AG04450 (cell line): ENCODE results near the gene ZNF185. TPM values are rescaled to one million over a fixed set of nuclear protein-coding genes. Genes with fewer than 3 reads are reported as not detected.

Source experiments
- CTCF ChIA-PET: fragments of 300-600, 350-600 bp; formaldehyde crosslinking; extraction: SDS; loops from one replicate; lab custom pipeline; 2022; ENCODE audit warnings: antibody characterized with exemption, inconsistent platforms; lab: Charles Lee
- POLR2A ChIA-PET: fragments of 350-600 bp; formaldehyde crosslinking; extraction: SDS; loops from one replicate; lab custom pipeline; 2021; ENCODE audit warnings: antibody characterized with exemption, inconsistent platforms; lab: Yijun Ruan, JAX
- DNase-seq: peaks from one replicate; pipeline ENCODE4 v3.0.0-alpha.2; 2011; ENCODE audit warnings: low read depth, low spot score
- H3K27ac ChIP-seq: one replicate; pipeline ENCODE4 v1.5.1; 2012; ENCODE audit warnings: low read depth, low read length, control low read depth
- H3K27me3 ChIP-seq: one replicate; pipeline ENCODE4 v1.6.0; 2012; ENCODE audit warnings: low read length; ENCODE audit not compliant: control insufficient read depth, insufficient read depth
- H3K4me3 ChIP-seq: 2 replicates; pipeline ENCODE4 v1.5.1; 2011; ENCODE audit warnings: mild to moderate bottlenecking, low read depth, low read length, control low read depth
- H3K9me3 ChIP-seq: 2 replicates; pipeline ENCODE4 v1.5.1; 2012; ENCODE audit warnings: low read length; ENCODE audit not compliant: control insufficient read depth, insufficient read depth
- CTCF ChIP-seq: IDR thresholded peaks from 2 replicates; pipeline ENCODE4 v1.5.1; 2011; ENCODE audit warnings: low read depth, low read length, control low read depth, inconsistent platforms
- polyA plus RNA-seq: library from polyadenylated mRNA; depleted of rRNA; stranded (reverse); fragments of >200 nt; gene quantifications from 2 replicates; pipeline ENCODE4 v1.2.3, GENCODE V29; 2011

Gene ZNF185
- polyA plus RNA-seq, 1 experiment = 10.3 TPM

GRCh38 chrX:152917656-152918579, 20.1 kb downstream of the ZNF185 start:
- Histone ChIP-seq H3K4me3 (no peak overlapping the region), H3K9me3 (no peaks in the 10 kb centered on the region), H3K27ac (no peak overlapping the region), H3K27me3 (no peaks in the 10 kb centered on the region)
- DNase-seq = no peak
- ChIA-PET CTCF (interaction anchor here (1.0 kb wide), 1 partner anchor 39 kb away, joined by 3 read pairs; no protein-coding TSS in a partner anchor), POLR2A (no interaction called here)
- no peak for TF ChIP-seq CTCF

- no peak for DNase-seq
- no peak overlapping the region for H3K4me3 ChIP-seq
- H3K9me3 ChIP-seq = no peaks in the 10 kb centered on the region
- H3K27ac ChIP-seq = no peak overlapping the region
- no peak for TF ChIP-seq CTCF
- no peaks in the 10 kb centered on the region for H3K27me3 ChIP-seq
- ChIA-PET CTCF (interaction anchor here (1.0 kb wide), 1 partner anchor 39 kb away, joined by 3 read pairs; no protein-coding TSS in a partner anchor), POLR2A (no interaction called here)
These were observed 20.8 kb downstream of the ZNF185 start for GRCh38 chrX:152918707-152919106.

GRCh38 chrX:152923599-152923998, 25.7 kb downstream of the ZNF185 start:
- Histone ChIP-seq H3K27ac (no peak overlapping the region), H3K4me3 (no peak overlapping the region), H3K27me3 (no peaks in the 10 kb centered on the region), H3K9me3 (no peaks in the 10 kb centered on the region)
- ChIA-PET CTCF (no interaction called here), POLR2A (no interaction called here)
- no peak for DNase-seq
- TF ChIP-seq CTCF = no peak

DNA sequence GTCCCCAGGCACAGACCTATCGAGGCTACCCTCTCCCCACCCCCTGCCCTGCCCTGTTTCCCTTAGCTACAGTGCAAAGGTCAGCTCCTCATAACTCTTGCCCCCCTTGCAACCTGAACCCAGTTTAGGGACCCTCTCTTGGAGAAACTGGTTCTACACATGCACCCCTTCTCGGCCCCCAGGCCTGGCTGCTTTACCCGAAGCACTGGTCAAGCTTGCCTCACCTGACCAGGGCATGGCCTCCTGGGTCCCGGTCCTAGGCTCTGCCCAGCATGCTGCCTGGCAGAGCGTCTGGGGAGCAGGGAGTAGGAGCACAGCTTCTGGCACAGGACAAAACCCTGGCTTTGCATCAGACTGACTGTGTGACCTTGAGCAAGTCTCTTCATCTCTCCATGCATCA, 28.0 kb downstream of the ZNF185 start:
- no peak for DNase-seq
- no peak overlapping the region for H3K4me3 ChIP-seq
- no peak for TF ChIP-seq CTCF
- no peaks in the 10 kb centered on the region for H3K27me3 ChIP-seq
- H3K9me3 ChIP-seq = no peaks in the 10 kb centered on the region
- H3K27ac ChIP-seq = no peak overlapping the region
- ChIA-PET POLR2A (no interaction called here), CTCF (interaction anchor here (1.1 to 2.8 kb wide), 7 partner anchors 11 to 1176 kb away, joined by 3 to 16 read pairs (median 4); partner anchors contain the start of genes CETN2 and NSDHL)

DNA sequence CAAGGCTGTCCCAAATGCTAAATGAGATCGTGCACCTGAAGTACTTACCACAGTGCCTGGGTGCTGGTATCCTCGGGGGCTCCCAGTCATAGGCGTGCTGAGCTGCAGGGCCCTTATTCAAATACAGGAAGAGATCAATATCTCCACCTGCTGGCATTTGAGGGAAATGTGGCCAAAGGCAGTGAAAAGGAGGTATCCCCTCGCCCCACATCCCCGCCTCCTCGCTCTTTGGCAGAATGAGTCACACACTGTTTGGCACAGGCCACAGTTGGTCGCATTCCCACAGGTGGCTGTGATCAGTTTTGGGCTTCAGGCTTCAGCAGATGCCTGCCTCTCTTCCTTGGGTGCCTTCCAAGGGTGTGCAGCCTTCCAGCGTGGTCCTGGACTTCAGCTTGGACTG, 28.4 kb downstream of the ZNF185 start:
- no peak for DNase-seq
- no peak overlapping the region for H3K4me3 ChIP-seq
- no peaks in the 10 kb centered on the region for H3K9me3 ChIP-seq
- H3K27me3 ChIP-seq = no peaks in the 10 kb centered on the region
- TF ChIP-seq CTCF = peak; percentile 55
- CTCF ChIA-PET = interaction anchor here (0.7 to 2.8 kb wide), 8 partner anchors 11 to 1176 kb away, joined by 3 to 16 read pairs (median 4); partner anchors contain the start of genes CETN2 and NSDHL
- POLR2A ChIA-PET = interaction anchor here (0.6 kb wide), 1 partner anchor 116 kb away, joined by 3 read pairs; no protein-coding TSS in a partner anchor
- H3K27ac ChIP-seq = no peak overlapping the region
